PFSK-1 (cell line): ENCODE measurements around the gene FGF9.

ENCODE experiments used
- FOXP2 ChIP-seq: optimal IDR thresholded peaks from 2 replicates; pipeline ENCODE3; 2011; ENCODE audit warnings: borderline replicate concordance, control low read depth, inconsistent platforms; ENCODE audit not compliant: insufficient read depth; ENCODE audit errors: extremely low read length, extremely low read depth
- POLR2AphosphoS5 ChIP-seq: IDR thresholded peaks from 2 replicates; pipeline ENCODE4 v1.6.1; 2012; ENCODE audit warnings: low read depth, mild to moderate bottlenecking, control low read depth, low read length, moderate library complexity
- REST ChIP-seq, 2 experiments: IDR thresholded peaks; 2 replicates each; pipeline versions ENCODE4 v1.6.1 to v1.8.0; 2011 to 2012; ENCODE audit warnings: low read depth in 2 of 2, low read length in 2 of 2, control low read depth in 1 of 2, inconsistent platforms in 1 of 2, mild to moderate bottlenecking in 1 of 2, moderate library complexity in 1 of 2; ENCODE audit not compliant: insufficient read depth in 1 of 2
- SIN3A ChIP-seq: IDR thresholded peaks from 2 replicates; pipeline ENCODE4 v1.6.1; 2012; ENCODE audit warnings: mild to moderate bottlenecking, low read length, moderate library complexity, borderline replicate concordance; ENCODE audit not compliant: insufficient read depth
- TAF1 ChIP-seq: IDR thresholded peaks from 2 replicates; pipeline ENCODE4 v1.6.1; 2012; ENCODE audit warnings: low read length, control low read depth, borderline replicate concordance; ENCODE audit not compliant: insufficient read depth

- TF ChIP-seq TAF1 (no peak), REST (IDR thresholded peaks at IDR 0.05; ENCODE audit: insufficient read depth in 1 of 2, low read depth in 2 of 2, low read length in 2 of 2) (no peak), POLR2AphosphoS5 (no peak), SIN3A (no peak), FOXP2 (no peak)
Observed at GRCh38 chr13:21637296-21637695, 33.6 kb upstream of the FGF9 start.
